ENCODE data around the gene RASSF5.

- TF ChIP-seq POLR2A (IDR thresholded peaks at IDR 0.05) (no peak), POLR2AphosphoS5 (IDR thresholded peaks at IDR 0.05; ENCODE audit: insufficient read depth in 1 of 2, low read depth in 1 of 2) (no peak)
- TF ChIP-seq, protein P1, sequence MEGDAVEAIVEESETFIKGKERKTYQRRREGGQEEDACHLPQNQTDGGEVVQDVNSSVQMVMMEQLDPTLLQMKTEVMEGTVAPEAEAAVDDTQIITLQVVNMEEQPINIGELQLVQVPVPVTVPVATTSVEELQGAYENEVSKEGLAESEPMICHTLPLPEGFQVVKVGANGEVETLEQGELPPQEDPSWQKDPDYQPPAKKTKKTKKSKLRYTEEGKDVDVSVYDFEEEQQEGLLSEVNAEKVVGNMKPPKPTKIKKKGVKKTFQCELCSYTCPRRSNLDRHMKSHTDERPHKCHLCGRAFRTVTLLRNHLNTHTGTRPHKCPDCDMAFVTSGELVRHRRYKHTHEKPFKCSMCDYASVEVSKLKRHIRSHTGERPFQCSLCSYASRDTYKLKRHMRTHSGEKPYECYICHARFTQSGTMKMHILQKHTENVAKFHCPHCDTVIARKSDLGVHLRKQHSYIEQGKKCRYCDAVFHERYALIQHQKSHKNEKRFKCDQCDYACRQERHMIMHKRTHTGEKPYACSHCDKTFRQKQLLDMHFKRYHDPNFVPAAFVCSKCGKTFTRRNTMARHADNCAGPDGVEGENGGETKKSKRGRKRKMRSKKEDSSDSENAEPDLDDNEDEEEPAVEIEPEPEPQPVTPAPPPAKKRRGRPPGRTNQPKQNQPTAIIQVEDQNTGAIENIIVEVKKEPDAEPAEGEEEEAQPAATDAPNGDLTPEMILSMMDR (IDR thresholded peaks at IDR 0.05), result no peak
These were observed 102.1 kb downstream of the RASSF5 start for GRCh38 chr1:206609229-206609991.
